Stromal cell of bone marrow (primary cell): Measurements from ENCODE around the gene TTLL4.

Source experiments
- DNase-seq: peaks from one replicate; pipeline ENCODE4 v3.0.0-alpha.2; 2012; ENCODE audit warnings: low read depth

The TTLL4 gene, protein sequence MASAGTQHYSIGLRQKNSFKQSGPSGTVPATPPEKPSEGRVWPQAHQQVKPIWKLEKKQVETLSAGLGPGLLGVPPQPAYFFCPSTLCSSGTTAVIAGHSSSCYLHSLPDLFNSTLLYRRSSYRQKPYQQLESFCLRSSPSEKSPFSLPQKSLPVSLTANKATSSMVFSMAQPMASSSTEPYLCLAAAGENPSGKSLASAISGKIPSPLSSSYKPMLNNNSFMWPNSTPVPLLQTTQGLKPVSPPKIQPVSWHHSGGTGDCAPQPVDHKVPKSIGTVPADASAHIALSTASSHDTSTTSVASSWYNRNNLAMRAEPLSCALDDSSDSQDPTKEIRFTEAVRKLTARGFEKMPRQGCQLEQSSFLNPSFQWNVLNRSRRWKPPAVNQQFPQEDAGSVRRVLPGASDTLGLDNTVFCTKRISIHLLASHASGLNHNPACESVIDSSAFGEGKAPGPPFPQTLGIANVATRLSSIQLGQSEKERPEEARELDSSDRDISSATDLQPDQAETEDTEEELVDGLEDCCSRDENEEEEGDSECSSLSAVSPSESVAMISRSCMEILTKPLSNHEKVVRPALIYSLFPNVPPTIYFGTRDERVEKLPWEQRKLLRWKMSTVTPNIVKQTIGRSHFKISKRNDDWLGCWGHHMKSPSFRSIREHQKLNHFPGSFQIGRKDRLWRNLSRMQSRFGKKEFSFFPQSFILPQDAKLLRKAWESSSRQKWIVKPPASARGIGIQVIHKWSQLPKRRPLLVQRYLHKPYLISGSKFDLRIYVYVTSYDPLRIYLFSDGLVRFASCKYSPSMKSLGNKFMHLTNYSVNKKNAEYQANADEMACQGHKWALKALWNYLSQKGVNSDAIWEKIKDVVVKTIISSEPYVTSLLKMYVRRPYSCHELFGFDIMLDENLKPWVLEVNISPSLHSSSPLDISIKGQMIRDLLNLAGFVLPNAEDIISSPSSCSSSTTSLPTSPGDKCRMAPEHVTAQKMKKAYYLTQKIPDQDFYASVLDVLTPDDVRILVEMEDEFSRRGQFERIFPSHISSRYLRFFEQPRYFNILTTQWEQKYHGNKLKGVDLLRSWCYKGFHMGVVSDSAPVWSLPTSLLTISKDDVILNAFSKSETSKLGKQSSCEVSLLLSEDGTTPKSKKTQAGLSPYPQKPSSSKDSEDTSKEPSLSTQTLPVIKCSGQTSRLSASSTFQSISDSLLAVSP

GRCh38 chr2:218710687-218711549 lies at the start of gene TTLL4:
TSS of gene TTLL4 (plus strand) at chr2:218710835. CDS start at chr2:218737677, 26,842 bp downstream.
- DNase-seq = peak; percentile 95

DNA sequence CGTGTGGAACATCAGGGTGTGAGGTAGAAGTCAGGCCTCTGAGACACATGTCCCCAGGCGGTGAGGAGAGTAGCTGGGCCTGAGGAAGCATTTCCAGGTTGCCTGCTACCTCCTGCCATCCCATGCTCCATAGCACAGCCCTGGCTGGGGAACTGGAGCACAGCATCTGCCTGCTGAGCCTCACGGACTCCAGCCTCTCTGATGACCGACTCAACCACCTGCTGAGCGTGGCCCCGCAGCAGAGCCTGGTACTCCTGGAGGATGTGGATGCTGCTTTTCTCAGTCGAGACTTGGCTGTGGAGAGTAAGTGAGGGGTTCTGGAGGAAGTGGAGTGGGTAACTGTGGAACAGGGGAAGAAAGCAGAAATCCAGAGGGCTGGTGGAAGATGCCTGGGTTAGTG lies 48.3 kb upstream of the TTLL4 start:
- DNase-seq = no peak

GRCh38 chr2:218662827-218663226 lies 47.8 kb upstream of the TTLL4 start:
- DNase-seq = no peak

GRCh38 chr2:218663901-218664300 lies 46.7 kb upstream of the TTLL4 start:
- DNase-seq = no peak

GRCh38 chr2:218664653-218665052 lies 46.0 kb upstream of the TTLL4 start:
- DNase-seq = no peak

- DNase-seq = no peak
Observed at GRCh38 chr2:218671097-218671653, 39.5 kb upstream of the TTLL4 start.

GRCh38 chr2:218671654-218672566 lies 38.7 kb upstream of the TTLL4 start, which contains the start of the genes RNF25 and STK36:
TSS of gene RNF25 (minus strand) at chr2:218672002. CDS start at chr2:218671970, 32 bp downstream.
TSS of gene STK36 (plus strand) at chr2:218672086. CDS start at chr2:218672830, 744 bp downstream.
- DNase-seq = peak; percentile 85

DNA sequence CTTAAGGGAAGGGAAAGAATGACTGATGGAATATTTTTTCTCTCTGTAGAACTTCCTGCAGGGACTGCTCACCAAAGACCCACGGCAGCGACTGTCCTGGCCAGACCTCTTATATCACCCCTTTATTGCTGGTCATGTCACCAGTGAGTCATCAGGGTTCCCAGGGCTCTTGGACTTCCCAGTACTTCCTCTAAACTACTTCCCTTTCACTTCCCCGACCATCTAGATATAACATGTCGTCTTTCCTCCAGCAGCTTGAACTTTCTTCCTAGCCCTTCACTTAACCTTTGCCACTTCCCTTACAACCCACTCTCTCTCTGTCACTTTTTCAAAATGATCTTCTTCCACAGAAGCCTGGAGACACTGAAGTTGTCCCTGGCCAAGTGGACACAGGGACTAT lies 31.5 kb upstream of the TTLL4 start:
- no peak for DNase-seq

DNA sequence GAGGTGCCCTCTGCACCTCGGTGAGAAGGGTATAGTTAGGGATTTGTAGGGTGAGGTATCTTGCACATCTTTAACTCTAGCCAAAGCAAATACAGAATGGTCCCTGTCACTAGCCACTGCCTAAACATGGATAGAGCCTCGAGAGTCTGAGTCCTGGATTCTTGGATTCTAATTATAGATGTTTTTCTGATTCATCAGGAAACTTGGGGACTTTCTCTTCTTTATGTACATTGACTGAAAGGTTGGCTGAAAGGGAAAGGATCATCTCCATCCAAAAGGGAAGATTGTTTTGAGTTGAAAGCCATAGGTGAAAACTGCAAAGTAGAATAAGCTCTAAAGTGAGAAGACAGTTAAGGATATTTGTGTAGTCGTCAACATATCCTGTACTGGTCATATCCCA lies 30.6 kb upstream of the TTLL4 start:
- DNase-seq = no peak

GRCh38 chr2:218687400-218688060 lies 23.1 kb upstream of the TTLL4 start:
- peak; percentile 83 for DNase-seq

- DNase-seq = peak; percentile 77
Observed at GRCh38 chr2:218691234-218691633, 19.4 kb upstream of the TTLL4 start.

DNA sequence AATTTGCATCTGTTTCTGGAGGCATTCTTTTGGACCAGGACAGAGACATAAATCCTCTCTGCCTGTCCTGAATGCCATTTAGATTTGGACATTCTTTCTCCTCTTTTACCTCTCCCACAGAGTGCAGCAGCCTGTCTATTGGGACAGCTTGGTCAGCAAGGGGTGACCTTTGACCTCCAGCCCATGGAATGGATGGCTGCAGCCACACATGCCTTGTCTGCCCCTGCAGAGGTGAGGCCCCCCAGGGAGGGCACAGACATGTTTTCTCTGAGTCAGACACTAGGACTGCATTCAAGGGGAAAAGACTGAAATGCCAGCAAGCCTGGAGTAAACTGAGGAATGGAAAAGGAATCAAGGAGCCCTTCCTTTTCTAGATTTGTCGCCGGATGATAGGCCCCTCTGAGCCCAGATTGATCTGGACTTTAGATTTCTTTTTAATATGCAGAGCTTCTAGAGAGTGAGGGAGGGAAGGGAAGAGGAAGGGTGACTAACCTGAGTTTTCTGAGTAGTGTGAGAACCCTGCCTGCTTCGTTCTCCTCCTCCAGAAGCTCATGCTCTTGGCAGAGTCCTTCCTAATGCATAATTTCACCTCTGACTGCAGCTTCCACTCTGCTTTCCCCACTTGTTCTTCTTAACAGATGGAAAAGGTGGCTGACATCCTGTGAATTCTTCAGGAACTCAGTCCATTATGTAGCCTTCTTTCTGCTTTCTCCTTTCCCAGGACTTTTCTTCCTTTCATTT lies 16.1 kb upstream of the TTLL4 start:
- DNase-seq = no peak

GRCh38 chr2:218698885-218699284 lies 11.8 kb upstream of the TTLL4 start:
- no peak for DNase-seq

- no peak for DNase-seq
Observed at GRCh38 chr2:218701806-218702205, 8.8 kb upstream of the TTLL4 start.

DNA sequence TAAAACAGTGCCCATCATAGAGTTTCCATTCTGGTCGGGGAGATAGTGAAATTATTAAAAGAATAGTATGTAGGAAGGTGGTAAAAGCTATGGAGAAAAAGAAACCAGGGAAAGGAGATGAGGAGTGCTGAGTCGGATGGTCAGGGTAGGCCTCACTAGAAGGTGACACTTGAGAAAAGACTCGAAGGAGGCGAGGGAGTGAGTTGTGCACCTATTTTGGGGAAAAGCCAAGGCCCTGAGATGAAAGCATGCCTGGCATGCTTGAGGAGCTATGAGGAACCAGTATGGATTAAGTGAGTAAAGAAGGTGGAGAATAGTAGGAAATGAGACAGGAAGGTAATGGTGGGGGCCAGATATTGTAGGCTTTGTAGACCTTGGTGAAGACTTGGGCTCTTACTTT lies 7.3 kb upstream of the TTLL4 start:
- no peak for DNase-seq

DNA sequence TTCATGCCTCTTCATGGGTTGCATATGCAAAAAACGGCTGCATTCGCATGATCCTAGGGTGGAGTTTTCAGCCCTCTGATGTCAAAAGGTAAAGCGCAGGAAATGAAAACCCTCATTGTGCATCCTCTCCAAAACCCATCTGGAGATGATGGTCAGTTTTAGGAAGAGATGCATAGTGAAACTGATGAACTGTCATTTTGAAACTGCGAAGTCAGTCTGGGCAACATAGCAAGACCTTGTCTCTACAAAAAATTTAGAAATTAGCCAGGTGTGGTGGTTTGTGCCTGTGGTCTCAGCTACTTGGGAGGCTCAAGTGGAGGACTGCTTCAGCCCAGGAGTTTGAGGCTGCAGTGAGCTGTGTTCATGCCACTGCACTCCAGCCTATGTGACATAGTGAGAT lies 2.5 kb upstream of the TTLL4 start:
- no peak for DNase-seq

- DNase-seq = no peak
Observed at GRCh38 chr2:218709908-218710307, 727 bp upstream of the TTLL4 start.

- no peak for DNase-seq
Observed at GRCh38 chr2:218710334-218710686, 325 bp upstream of the TTLL4 start.

DNA sequence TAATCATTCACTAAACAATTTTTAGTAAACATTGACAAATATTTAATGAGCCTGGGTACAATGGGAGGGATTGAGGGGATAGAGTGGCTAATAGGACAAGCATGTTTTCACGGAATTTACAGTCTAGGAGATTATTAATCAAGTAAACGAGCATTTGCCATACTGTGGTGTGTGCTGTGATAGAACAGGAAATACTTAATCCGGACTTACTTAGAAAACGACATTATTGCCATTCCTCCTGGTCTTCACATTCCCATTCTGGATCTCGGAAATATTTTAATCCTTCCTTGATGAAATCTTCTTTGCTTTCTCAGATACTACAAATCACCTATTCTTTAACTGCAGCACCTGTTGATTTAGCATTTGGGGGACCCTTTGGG lies 905 bp downstream of the TTLL4 start:
- DNase-seq = no peak
